DND-41 (cell line): Measurements from ENCODE around the gene SDR39U1.
A peak's percentile ranks its signal among the peaks of the same experiment; 100 is the strongest.

ENCODE experiments used
- ATAC-seq: fragments of 200-7000 bp; cut with Tn5 transposase; 3 replicates; pipeline ENCODE4 v1.9.1; 2021; ENCODE audit warnings: low read depth; ENCODE audit not compliant: insufficient read depth
- DNase-seq: peaks from one replicate; pipeline ENCODE4 v3.0.0-alpha.2; 2020
- H2AFZ ChIP-seq: 2 replicates; pipeline ENCODE4 v1.6.0; 2012; ENCODE audit warnings: low read depth, low read length
- H3K27ac ChIP-seq: 2 replicates; pipeline ENCODE4 v1.5.1; 2012; ENCODE audit warnings: low read length, inconsistent platforms
- H3K27me3 ChIP-seq: fragments of 200-600 bp; sonication (generic); 2 replicates; pipeline ENCODE4 v1.6.0; 2012; ENCODE audit warnings: low read length, mild to moderate bottlenecking, inconsistent platforms; ENCODE audit not compliant: insufficient read depth, poor library complexity
- H3K36me3 ChIP-seq: 2 replicates; pipeline ENCODE4 v1.5.1; 2012; ENCODE audit warnings: low read length, inconsistent platforms; ENCODE audit not compliant: insufficient read depth
- H3K4me1 ChIP-seq: 2 replicates; pipeline ENCODE4 v1.5.1; 2012; ENCODE audit warnings: mild to moderate bottlenecking, low read length; ENCODE audit not compliant: insufficient read depth
- H3K4me2 ChIP-seq: 2 replicates; pipeline ENCODE4 v1.6.0; 2012; ENCODE audit warnings: mild to moderate bottlenecking, moderate library complexity, low read length, inconsistent platforms; ENCODE audit not compliant: insufficient read depth
- H3K4me3 ChIP-seq, 2 experiments: fragments of 200-600 bp in 1 of 2; shearing (Covaris generic) in 1 of 2; 2 replicates each; pipeline ENCODE4 v1.5.1; 2012 to 2016; ENCODE audit warnings: inconsistent platforms in 2 of 2, low read length in 2 of 2, mild to moderate bottlenecking in 2 of 2, low read depth in 1 of 2, moderate library complexity in 1 of 2
- H3K79me2 ChIP-seq: 2 replicates; pipeline ENCODE4 v1.6.0; 2012; ENCODE audit warnings: low read length, inconsistent platforms; ENCODE audit not compliant: insufficient read depth
- H3K9ac ChIP-seq: 2 replicates; pipeline ENCODE4 v1.6.0; 2012; ENCODE audit warnings: low read depth, mild to moderate bottlenecking, inconsistent platforms, low read length, moderate library complexity
- H3K9me3 ChIP-seq: 2 replicates; pipeline ENCODE4 v1.5.1; 2012; ENCODE audit warnings: low read length, moderate library complexity, mild to moderate bottlenecking, inconsistent platforms; ENCODE audit not compliant: insufficient read depth, severe bottlenecking
- H4K20me1 ChIP-seq: 2 replicates; pipeline ENCODE4 v1.6.0; 2012; ENCODE audit warnings: low read length; ENCODE audit not compliant: insufficient read depth
- EZH2 ChIP-seq: IDR thresholded peaks from 3 replicates; pipeline ENCODE4 v1.6.1; 2012; ENCODE audit warnings: borderline replicate concordance, low read depth, mild to moderate bottlenecking, moderate library complexity, low read length, inconsistent platforms; ENCODE audit not compliant: severe bottlenecking
- TF ChIP-seq, protein P1 (sequence below): IDR thresholded peaks from 2 replicates; pipeline ENCODE4 v1.5.1; 2012; ENCODE audit warnings: borderline replicate concordance, low read length, moderate library complexity, mild to moderate bottlenecking; ENCODE audit not compliant: poor library complexity, severe bottlenecking; ENCODE audit errors: extremely low read depth

The SDR39U1 gene

DNA sequence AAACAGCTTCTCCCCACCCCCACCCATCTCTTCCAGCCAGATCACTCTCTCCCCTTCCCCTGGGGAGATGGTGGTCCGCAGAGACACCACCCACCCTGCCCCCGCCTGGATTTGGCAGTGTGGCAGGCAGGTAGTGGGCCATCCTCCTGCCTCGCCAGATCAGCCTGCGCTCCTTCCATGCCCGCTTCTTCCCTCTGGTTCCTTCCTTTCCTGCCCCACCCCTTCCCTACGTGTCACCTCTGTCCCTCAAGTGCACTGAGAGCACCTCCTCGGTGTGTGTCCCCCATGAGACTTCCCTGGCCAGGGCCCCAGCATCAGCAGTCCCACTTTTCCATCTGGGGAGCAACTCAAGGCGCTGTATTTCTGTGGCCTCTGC, 43.1 kb downstream of the SDR39U1 start:
- no peak overlapping the region for H2AFZ ChIP-seq
- H3K27ac ChIP-seq = no peak overlapping the region
- H3K4me1 ChIP-seq = no peaks in the 10 kb centered on the region
- H3K4me2 ChIP-seq = no peak overlapping the region
- H3K36me3 ChIP-seq = no peaks in the 10 kb centered on the region
- no peak overlapping the region for H3K9ac ChIP-seq
- H4K20me1 ChIP-seq = no peaks in the 10 kb centered on the region
- DNase-seq = no peak
- TF ChIP-seq, protein P1, sequence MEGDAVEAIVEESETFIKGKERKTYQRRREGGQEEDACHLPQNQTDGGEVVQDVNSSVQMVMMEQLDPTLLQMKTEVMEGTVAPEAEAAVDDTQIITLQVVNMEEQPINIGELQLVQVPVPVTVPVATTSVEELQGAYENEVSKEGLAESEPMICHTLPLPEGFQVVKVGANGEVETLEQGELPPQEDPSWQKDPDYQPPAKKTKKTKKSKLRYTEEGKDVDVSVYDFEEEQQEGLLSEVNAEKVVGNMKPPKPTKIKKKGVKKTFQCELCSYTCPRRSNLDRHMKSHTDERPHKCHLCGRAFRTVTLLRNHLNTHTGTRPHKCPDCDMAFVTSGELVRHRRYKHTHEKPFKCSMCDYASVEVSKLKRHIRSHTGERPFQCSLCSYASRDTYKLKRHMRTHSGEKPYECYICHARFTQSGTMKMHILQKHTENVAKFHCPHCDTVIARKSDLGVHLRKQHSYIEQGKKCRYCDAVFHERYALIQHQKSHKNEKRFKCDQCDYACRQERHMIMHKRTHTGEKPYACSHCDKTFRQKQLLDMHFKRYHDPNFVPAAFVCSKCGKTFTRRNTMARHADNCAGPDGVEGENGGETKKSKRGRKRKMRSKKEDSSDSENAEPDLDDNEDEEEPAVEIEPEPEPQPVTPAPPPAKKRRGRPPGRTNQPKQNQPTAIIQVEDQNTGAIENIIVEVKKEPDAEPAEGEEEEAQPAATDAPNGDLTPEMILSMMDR = no peak
- TF ChIP-seq EZH2 = no peak
- ATAC-seq = no peak
- H3K4me3 ChIP-seq = no peak overlapping the region
- peaks cover 57% of the 10 kb centered on the region for H3K27me3 ChIP-seq
- H3K9me3 ChIP-seq = no peaks in the 10 kb centered on the region
- H3K79me2 ChIP-seq = no peaks in the 10 kb centered on the region

DNA sequence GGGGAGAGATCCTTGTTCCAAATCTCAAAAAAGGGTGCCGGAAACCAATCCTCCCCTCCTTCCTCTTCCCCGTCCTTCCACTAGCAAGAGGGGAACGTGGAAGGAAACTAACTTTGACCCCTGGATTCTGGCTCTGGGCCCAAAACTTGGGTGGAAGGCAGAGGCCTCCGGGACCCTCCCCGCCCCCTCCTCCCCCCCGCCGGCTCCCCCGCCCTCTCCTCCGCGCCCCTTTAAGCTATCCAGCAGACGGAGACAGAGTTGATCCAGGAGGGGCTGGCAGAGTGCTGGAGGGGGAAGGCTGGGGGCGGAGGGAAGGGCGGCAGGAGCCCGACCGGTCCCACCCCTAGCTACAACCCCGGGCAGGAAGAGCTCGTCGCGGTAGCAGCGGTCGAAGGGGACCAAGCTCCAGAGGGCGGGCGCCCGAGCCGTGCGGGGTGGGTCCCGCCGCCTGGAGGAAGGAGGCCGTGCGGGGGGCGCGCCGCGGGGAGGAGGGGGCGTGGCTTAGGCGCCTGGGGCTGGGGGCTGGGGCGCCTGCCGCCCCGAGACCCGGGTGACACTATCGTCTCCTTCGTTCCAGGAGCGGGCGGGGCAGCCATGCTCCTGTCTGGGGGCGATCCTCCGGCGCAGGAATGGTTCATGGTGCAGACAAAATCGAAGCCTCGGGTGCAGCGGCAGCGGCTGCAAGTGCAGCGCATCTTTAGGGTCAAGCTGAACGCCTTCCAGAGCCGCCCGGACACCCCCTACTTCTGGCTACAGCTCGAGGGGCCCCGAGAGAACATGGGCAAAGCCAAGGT, 43.7 kb downstream of the SDR39U1 start, which contains the start of gene NYNRIN:
TSS of gene NYNRIN (plus strand) at position 351 of the 794 bp plus-strand sequence. CDS start at position 595, 244 bp downstream.
- ATAC-seq = peak; percentile 77
- H3K27me3 ChIP-seq = peaks cover 55% of the 10 kb centered on the region

DNA sequence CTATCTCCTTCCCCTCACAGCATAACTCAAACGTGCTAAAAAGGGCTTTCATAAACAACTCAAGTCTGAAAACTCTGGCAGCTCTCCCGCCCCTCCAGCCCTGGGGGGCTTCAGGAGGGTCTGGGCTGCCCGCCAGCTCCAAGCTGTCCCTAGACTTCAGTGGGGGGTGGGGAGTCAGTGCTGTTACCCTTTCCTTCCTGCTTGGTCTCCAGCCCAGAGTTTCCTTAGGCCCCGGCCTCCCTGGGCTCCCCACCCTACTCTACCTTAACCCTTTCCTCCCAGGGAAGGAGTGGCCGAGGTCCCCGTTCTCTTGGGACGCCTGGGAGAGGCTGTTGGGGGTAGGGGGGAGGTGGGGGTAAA, 44.3 kb downstream of the SDR39U1 start:
- Histone ChIP-seq H4K20me1 (no peaks in the 10 kb centered on the region), H3K4me3 (no peak overlapping the region), H3K27me3 (peaks cover 53% of the 10 kb centered on the region), H3K9me3 (no peaks in the 10 kb centered on the region), H3K9ac (no peak overlapping the region), H2AFZ (no peak overlapping the region), H3K4me2 (no peak overlapping the region), H3K27ac (no peak overlapping the region), H3K4me1 (no peaks in the 10 kb centered on the region), H3K36me3 (no peaks in the 10 kb centered on the region), H3K79me2 (no peaks in the 10 kb centered on the region)
- DNase-seq (no peak), ATAC-seq (no peak)
- TF ChIP-seq EZH2 = no peak
- TF ChIP-seq, protein P1 = no peak

More for the DNA sequence above, 43.7 kb downstream of the SDR39U1 start, which contains the start of gene NYNRIN:
- Histone ChIP-seq H3K4me1 (no peaks in the 10 kb centered on the region), H3K4me2 (no peak within 1 kb of the TSS), H3K9me3 (no peaks in the 10 kb centered on the region), H3K36me3 (no peaks in the 10 kb centered on the region), H3K9ac (no peak within 1 kb of the TSS), H3K79me2 (no peaks in the 10 kb centered on the region), H2AFZ (no peak within 1 kb of the TSS), H3K27ac (no peak within 1 kb of the TSS), H4K20me1 (no peaks in the 10 kb centered on the region), H3K4me3 (no peak within 1 kb of the TSS)
- TF ChIP-seq EZH2 = no peak
- TF ChIP-seq, protein P1 = no peak
- DNase-seq = peak; percentile 25
